HG02623 (cell line): ENCODE results near the gene CNNM1.
A peak's percentile ranks its signal among the peaks of the same experiment; 100 is the strongest.

Experiments
- ATAC-seq: cut with Tn5 transposase; IDR thresholded peaks from one replicate; pipeline ENCODE4 v1.9.1; 2021; ENCODE audit warnings: moderate library complexity; ENCODE audit not compliant: unreplicated experiment

Gene CNNM1

GRCh38 chr10:99329304-99329553 is at the start of gene CNNM1:
Gene CNNM1 (plus strand): TSS chr10:99329356. CDS start chr10:99329388, 32 bp downstream.
- peak; percentile 60 for ATAC-seq

GRCh38 chr10:99279626-99280111 is 49.5 kb upstream of the CNNM1 start:
- peak; percentile 21 for ATAC-seq

- ATAC-seq = peak; percentile 84
Observed at GRCh38 chr10:99280472-99280871, 48.7 kb upstream of the CNNM1 start.

- no peak for ATAC-seq
Observed at GRCh38 chr10:99285881-99286280, 43.3 kb upstream of the CNNM1 start.

GRCh38 chr10:99290306-99290705 is 38.9 kb upstream of the CNNM1 start:
- no peak for ATAC-seq

- ATAC-seq = no peak
Observed at GRCh38 chr10:99292159-99292558, 37.0 kb upstream of the CNNM1 start.

GRCh38 chr10:99296605-99297004 is 32.6 kb upstream of the CNNM1 start:
- ATAC-seq = no peak

GRCh38 chr10:99297033-99297432 is 32.1 kb upstream of the CNNM1 start:
- no peak for ATAC-seq

- ATAC-seq = no peak
Observed at GRCh38 chr10:99303899-99304861, 25.0 kb upstream of the CNNM1 start.

GRCh38 chr10:99304862-99305229 is 24.3 kb upstream of the CNNM1 start:
- ATAC-seq = no peak

- no peak for ATAC-seq
Observed at GRCh38 chr10:99312501-99312900, 16.7 kb upstream of the CNNM1 start.

- no peak for ATAC-seq
Observed at GRCh38 chr10:99315853-99316252, 13.3 kb upstream of the CNNM1 start.

GRCh38 chr10:99316374-99316773 is 12.8 kb upstream of the CNNM1 start:
- ATAC-seq = no peak

- ATAC-seq = no peak
Observed at GRCh38 chr10:99318048-99318447, 11.1 kb upstream of the CNNM1 start.

- no peak for ATAC-seq
Observed at GRCh38 chr10:99318475-99318874, 10.7 kb upstream of the CNNM1 start.

- no peak for ATAC-seq
Observed at GRCh38 chr10:99325281-99325680, 3.9 kb upstream of the CNNM1 start.

- ATAC-seq = no peak
Observed at GRCh38 chr10:99326871-99327270, 2.3 kb upstream of the CNNM1 start.

- ATAC-seq = peak; percentile 25
Observed at GRCh38 chr10:99328579-99329303, 415 bp upstream of the CNNM1 start.

GRCh38 chr10:99329554-99330346 is 594 bp downstream of the CNNM1 start:
- peak; percentile 34 for ATAC-seq

- ATAC-seq = no peak
Observed at GRCh38 chr10:99330347-99330924, 1.3 kb downstream of the CNNM1 start.

GRCh38 chr10:99331207-99331803 is 2.1 kb downstream of the CNNM1 start:
- no peak for ATAC-seq
